K562 (cell line): ENCODE data around the gene SLC5A11. TPM values are rescaled to one million over a fixed set of nuclear protein-coding genes. Genes with fewer than 3 reads are reported as not detected.

Experiments
- CSDE1 ChIP-seq, 2 experiments: fragments of 450-650 bp; IDR thresholded peaks; 2 replicates each; pipeline ENCODE4 v1.6.1; 2016; ENCODE audit warnings: mild to moderate bottlenecking in 1 of 2
- MNT ChIP-seq, 2 experiments: fragments of 450-650 bp; conservative IDR thresholded peaks; 2 replicates each; pipeline ENCODE4 v1.6.1; 2017; ENCODE audit warnings: mild to moderate bottlenecking in 2 of 2, moderate library complexity in 2 of 2
- MYC ChIP-seq, 2 experiments: fragments of 250-450 bp in 1 of 2; sonication (Bioruptor Pico) in 1 of 2; IDR thresholded peaks; 2 replicates each; pipeline versions ENCODE4 v1.5.1 to v1.6.1; 2012 to 2021; ENCODE audit warnings: low read depth in 2 of 2, borderline replicate concordance in 1 of 2, improper control_type of control experiment in 1 of 2, low read length in 1 of 2, mild to moderate bottlenecking in 1 of 2, moderate library complexity in 1 of 2
- PYGO2 ChIP-seq: fragments of 450-650 bp; IDR thresholded peaks from 2 replicates; pipeline ENCODE4 v1.6.1; 2016; ENCODE audit warnings: mild to moderate bottlenecking, missing genetic modification characterization, moderate library complexity, missing compliant biosample characterization
- RERE ChIP-seq: sonication (generic); formaldehyde crosslinking; IDR thresholded peaks from 2 replicates; pipeline ENCODE4 v1.8.0; 2023; ENCODE audit warnings: missing genetic modification reagents, mild to moderate bottlenecking, borderline replicate concordance
- ZNF436 ChIP-seq: fragments of 250-450, 450-650 bp; sonication (Bioruptor Pico); formaldehyde crosslinking; IDR thresholded peaks from 2 replicates; pipeline ENCODE4 v1.7.0; 2020; ENCODE audit warnings: mild to moderate bottlenecking
- ZSCAN32 ChIP-seq: fragments of 450-650 bp; formaldehyde crosslinking; IDR thresholded peaks from 2 replicates; pipeline ENCODE4 v1.4.0; 2020; ENCODE audit warnings: mild to moderate bottlenecking, moderate library complexity
- polyA plus RNA-seq, 8 experiments: library from polyadenylated mRNA; depleted of rRNA in 4 of 8; stranded (reverse) in 5 of 8; unstranded in 3 of 8; fragments of >200 nt; fragmentation: Nextera tagmentation in 2 of 8; fragmentation: Illumina TruSeq in 1 of 8; extraction: Ambion mirVana in 2 of 8; extraction: Trizol in 1 of 8; gene quantifications; 2 replicates each; pipeline versions ENCODE4 v1.2.1 to v1.2.3, GENCODE V29; 2011 to 2014; ENCODE audit warnings: inconsistent platforms in 1 of 8, missing spikeins in 1 of 8
- total RNA-seq, 7 experiments: library from RNA; depleted of rRNA in 6 of 7; stranded (reverse); fragments of >200 nt in 6 of 7; fragmentation: Illumina TruSeq in 2 of 7; extraction: Trizol in 2 of 7; gene quantifications; 2 replicates each; pipeline versions ENCODE4 v1.2.1 to v1.2.3, GENCODE V29; 2011 to 2021; ENCODE audit warnings: low replicate concordance in 1 of 7

The SLC5A11 gene
- total and polyA plus RNA-seq, 9 of the 15 experiments (the other 6 are each of a cell fraction or from before 2014, with no cell fraction given) = 0.04 to 0.25 (median 0.11) TPM; not detected in 3

DNA sequence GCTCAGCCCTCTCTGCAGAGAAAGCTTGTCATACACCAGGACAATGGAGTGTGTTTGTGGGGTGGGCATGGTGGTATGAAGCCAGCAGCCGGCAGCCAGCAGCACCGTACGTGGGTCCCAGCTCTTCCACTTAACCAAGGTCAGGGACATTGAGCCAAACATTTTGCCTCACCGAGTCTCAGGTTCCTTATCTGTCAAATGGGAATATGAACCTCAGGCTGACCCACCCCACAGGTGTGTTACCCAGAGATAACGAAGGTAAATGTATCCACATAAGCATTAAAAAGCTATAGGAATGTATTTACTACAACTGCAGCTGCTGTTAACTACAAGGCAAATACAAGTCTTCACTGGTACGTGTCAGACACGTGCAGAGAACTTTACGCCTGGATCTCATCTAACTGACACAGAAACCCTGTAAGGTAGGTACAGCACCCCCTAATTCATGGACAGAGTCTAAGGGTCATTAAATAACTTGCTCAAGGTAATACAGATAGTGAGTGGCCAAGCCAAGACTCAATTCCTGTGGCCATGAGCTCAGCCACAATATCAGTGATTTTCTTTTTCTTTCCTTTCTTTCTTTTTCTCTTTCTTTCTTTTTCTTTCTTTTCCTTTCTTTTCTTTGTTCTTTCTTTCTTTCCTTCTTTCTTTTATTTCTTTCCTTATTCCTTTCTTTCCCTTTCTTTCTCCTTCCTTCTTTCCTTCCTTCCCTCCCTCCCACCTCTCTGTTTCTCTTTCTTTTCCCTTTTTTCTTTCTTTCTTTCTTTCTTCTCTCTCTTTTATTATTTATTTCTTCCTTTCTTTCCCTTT, 990 bp downstream of the SLC5A11 start (continued):
- TF ChIP-seq RERE (CRISPR knock-in tag) (no peak), MNT (conservative IDR thresholded peaks at IDR 0.05) (no peak), ZNF436 (CRISPR knock-in tag) (no peak), PYGO2 (no peak), ZSCAN32 (no peak), MYC (IDR thresholded peaks at IDR 0.05; ENCODE audit: low read depth, low read length) (no peak), MYC (CRISPR knock-in tag; IDR thresholded peaks at IDR 0.05; ENCODE audit: borderline replicate concordance, low read depth) (no peak), CSDE1 (IDR thresholded peaks at IDR 0.05) (no peak)
